GM18873 (cell line): ENCODE measurements around the gene CCSER2.
A peak's percentile ranks its signal among the peaks of the same experiment; 100 is the strongest.
"Not testable (repeated sequence)": the region's sequence is repeated elsewhere in the genome, so short reads cannot be mapped to it uniquely, and the experiment has no call there.

Source experiments
- ATAC-seq: cut with Tn5 transposase; IDR thresholded peaks from one replicate; pipeline ENCODE4 v1.9.1; 2021; ENCODE audit warnings: mild to moderate bottlenecking, moderate library complexity, moderate number of reproducible peaks; ENCODE audit not compliant: unreplicated experiment, low FRiP score

The CCSER2 gene

DNA sequence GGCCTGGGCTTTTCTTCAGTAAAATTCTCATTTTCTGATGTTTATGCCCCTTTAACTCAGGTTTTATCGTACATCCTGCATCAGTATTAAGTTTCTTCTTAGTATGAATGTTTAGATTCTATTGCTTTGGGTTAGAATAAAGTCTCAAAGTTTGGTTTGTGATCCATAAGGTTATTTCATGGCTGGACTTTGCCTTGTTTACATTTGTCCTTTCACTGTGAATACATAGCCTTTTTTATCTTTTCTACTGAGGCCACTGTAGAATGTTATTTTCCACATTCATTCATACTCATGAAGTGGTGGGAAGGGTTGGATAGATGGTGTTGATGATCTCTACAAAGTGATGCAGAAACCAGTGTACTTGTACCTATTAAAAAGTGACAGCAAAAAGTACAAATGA lies 59.8 kb downstream of the CCSER2 start:
- ATAC-seq = no peak

- ATAC-seq = no peak
Observed at GRCh38 chr10:84390364-84390763, 62.0 kb downstream of the CCSER2 start.

DNA sequence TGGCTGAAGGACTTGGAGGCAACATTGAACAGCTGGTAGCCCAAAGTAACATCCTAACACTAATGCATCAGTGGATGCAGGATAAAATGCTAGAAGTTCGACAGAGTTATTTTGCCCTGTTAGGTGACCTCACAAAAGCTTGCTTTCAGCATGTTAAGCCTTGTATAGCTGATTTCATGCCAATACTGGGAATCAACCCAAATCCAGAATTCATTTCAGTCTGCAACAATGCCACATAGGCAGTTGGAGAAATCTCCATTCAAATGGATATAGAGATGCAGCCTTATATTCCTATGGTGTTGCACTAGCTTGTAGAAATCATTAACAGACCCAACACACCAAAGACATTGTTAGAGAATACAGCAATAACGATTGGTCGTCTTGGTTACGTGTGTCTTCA lies 62.9 kb downstream of the CCSER2 start:
- ATAC-seq = no peak

DNA sequence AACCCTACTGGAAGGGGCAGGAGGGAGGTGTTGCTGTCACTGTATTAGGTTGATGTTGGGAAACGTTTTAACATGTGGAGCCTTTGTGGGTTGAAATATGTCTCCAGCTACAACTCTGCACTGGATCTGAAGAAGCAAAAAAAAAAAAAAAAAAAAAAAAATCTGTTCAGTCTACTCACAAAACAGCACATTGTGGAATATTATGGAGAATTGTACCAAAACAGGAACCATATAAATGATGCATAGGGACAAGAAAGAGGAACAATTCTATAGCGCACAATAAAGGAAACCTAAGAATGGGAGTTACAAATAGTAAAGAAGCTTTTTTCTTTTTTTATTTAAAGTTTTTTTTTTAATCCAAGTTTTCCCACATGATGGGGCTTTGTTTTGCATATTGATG lies 63.8 kb downstream of the CCSER2 start:
- no peak for ATAC-seq

DNA sequence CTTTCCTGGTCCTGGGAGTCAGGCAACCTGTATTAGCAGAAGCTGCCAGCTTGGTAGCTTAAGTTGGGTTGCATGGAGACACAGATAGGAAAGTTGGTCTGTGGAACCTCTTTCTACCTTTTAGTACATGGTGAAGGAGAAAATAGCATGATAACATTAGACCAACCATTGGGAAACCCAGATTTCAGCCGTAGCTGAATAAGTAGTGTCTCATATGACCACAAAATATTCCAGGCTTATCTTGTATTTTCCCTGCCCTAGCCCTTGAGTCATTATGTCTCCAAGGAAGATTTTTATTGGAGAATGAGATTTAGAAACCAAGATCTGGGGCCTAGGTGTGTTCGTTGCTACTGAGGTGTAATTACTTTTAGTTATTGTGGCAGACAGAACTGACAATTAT lies 67.2 kb downstream of the CCSER2 start:
- ATAC-seq = no peak

DNA sequence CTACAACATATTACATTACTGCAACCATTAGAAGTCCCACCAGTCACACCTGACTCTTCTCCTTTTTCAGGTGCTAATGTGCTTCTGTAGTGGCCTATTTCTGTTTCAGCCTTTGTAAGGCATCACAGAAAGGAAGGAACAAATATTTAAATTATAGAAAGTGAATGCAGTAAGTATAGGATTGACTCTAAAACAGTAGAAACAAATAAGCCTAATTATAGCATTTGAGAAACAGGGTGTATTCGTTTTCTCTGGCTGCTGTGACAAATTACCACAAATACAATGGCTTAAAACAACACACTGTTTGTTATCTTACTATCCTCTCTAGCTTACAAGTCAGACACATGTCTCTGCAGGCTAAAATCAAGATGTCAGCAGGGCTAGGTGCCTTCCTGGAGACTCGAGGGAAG lies 69.4 kb downstream of the CCSER2 start:
- ATAC-seq = peak; percentile 53

DNA sequence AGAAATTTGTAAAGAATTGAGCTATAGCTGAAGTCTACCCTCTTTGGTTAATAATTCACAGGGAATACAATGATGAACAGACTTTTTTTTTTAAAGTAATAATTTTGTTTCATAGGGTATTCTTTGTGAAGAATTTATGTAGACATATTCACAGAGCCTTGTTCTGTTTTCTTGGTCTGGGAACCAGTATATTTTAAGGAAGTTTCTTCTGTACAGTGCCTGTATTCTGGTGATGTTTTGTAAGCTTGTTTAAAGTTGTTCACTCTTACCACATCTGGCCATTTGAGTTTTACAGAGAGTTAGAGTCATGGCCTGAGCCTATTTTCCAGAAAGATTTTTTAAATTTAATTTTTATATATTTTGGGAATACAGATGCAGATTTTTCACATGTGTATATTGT lies 70.3 kb downstream of the CCSER2 start:
- ATAC-seq = no peak

- no peak for ATAC-seq
Observed at GRCh38 chr10:84401854-84402611, 73.6 kb downstream of the CCSER2 start.

- ATAC-seq = no peak
Observed at GRCh38 chr10:84404783-84405182, 76.4 kb downstream of the CCSER2 start.

- ATAC-seq = no peak
Observed at GRCh38 chr10:84405662-84406061, 77.3 kb downstream of the CCSER2 start.

DNA sequence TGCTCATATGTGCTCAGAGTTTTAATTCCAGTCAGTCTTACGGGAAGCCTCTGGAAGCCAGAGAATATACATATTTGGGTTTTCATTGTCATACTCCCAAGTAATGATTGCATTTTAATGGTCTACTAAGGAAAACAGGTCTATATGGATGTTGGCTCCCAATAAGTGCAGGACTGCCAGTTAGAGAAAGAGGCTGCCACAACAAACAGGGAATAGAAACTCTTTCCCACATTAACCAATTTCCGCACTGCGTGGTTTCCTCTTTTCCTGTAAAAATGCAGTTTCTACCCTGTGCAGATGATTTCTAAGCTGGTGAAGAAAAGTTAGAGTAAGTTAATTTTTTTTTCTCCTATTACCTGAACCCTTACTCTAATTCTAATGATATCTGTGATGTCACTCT lies 78.2 kb downstream of the CCSER2 start:
- ATAC-seq = no peak

GRCh38 chr10:84407388-84408049 lies 79.1 kb downstream of the CCSER2 start:
- no peak for ATAC-seq

DNA sequence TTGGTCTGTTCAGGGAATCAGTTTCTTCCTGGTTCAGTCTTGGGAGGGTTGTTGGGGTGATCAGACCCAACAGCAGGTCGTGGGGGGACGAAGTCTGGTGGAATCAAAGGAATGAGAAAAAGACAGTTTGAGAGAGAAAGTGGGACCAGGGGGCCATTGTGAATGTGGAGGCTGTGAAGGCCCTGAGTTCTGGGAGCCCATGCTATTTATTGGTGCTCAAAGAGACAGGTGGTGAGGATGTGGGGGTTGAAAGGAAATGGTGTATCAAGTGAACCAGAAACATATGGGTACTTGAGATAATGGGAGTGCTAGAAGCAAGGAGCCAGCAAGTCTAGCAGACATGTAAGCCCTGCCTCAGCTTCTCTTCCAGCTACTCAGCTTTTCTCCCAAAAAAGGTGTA lies 84.1 kb downstream of the CCSER2 start:
- no peak for ATAC-seq

- ATAC-seq = not testable (repeated sequence)
Observed at GRCh38 chr10:84414110-84414509, 85.7 kb downstream of the CCSER2 start.

- no peak for ATAC-seq
Observed at GRCh38 chr10:84415539-84416244, 87.3 kb downstream of the CCSER2 start.

GRCh38 chr10:84416245-84416555 lies 87.8 kb downstream of the CCSER2 start:
- ATAC-seq = no peak

DNA sequence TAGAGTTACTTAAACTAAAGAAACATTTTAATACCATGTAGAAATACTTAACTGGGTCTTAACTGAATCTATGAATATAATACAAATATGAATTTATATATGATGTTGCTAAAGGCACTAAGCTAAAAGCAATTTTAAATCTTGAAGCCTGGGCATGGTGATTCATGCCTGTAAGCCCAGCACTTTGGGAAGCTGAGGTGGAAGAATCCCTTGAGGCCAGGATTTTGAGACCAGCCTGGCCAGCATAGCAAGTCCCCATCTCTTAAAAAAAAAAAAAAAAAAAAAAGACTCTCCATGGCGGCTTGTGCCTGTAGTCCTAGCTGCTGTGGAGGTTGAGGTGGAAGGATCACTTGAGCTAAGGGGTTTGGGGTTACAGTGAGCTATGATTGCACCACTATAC lies 95.3 kb downstream of the CCSER2 start:
- no peak for ATAC-seq

DNA sequence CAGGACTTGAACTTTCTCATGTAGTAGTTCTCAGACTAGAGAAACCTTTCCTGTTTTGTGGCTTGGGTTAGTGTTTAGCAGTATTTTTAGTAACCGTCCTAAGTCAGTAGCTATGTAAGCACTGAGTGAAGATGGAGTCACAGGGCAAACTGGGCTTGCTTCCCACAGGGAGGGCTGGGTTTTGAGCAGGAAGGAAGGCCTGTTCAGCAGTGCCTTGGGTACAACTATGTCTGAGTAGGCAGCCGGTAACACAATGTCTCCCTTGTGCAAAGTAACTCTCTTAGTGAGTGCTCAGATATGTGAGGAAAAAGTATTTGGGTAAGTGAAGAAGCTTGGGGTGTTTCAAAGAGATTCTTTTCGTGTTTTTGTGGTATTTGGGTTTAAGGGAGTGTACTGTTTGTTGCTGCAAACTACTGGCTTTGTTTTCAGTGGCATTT lies 96.4 kb downstream of the CCSER2 start:
- ATAC-seq = no peak

DNA sequence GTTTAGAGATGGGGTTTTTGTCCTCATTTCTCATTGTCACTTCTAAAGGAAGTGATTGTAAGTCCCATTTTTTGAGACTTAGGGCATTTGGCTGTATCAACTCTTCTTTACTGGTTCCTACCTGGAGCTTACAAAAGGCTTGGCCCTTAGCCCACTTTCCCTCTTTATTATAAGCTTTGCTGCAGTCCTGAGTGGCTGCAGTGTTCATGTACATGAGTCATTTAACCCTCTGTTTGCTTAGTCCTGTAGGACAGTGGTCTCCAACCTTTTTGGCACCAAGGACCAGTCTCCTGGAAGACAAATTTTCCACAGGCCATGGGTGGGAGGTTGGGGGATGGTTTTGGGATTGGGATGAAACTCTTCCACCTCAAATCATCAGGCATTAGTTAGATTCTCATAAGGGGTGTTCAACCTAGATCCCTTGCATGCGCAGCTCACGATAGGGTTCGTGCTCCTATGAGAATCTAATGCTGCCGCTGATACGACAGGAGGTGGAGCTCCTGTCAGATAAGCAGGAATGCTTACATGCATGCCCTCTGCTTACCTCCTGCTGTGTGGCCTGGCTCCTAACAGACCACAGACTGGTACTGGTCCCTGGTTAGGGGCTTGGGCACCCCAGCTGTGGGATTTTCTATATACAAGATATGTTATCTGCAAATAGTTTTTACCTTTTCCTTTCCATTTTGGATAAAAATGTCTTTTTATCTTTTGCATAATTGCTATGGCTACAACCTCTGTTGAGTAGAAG lies 99.7 kb downstream of the CCSER2 start:
- ATAC-seq = no peak

GRCh38 chr10:84428711-84429110 lies 100.3 kb downstream of the CCSER2 start:
- no peak for ATAC-seq

DNA sequence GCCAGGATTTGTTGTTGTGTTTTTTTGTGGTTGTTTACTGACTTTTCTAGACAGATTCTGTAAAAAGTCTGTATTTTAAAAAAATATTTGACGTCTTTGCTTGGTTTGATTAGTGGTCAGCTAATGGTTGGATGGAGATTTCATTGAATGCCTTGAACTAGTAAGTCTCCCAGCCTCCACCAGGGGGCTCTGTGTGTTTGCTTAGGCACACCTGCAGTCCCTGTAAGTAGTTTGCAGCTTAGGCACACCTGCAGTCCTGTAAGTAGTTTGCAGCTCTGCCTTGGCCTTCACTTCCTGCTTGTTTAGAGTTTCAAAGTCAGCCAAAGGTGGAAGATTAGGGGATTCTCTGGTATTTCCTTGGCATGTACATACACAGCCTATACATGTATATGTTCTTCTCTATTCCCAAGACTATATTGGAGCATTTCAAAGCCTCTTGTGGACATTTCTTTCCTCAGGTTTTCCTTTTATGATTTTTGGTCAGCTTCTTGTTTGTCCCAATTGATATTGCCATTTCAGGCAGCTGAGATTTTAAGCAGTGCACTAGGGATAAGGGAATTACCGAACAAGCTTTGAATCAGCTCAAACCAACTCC lies 101.6 kb downstream of the CCSER2 start:
- peak; percentile 92 for ATAC-seq
